Renal pelvis (tissue), 4 donors: Measurements from ENCODE around the gene KRT17. TPM values are rescaled to one million over a fixed set of nuclear protein-coding genes. Genes with fewer than 3 reads are reported as not detected.
"Not testable (repeated sequence)": the region's sequence is repeated elsewhere in the genome, so short reads cannot be mapped to it uniquely, and the experiment has no call there.

ENCODE experiments used
- DNase-seq: peaks from one replicate; pipeline ENCODE4 v3.0.0-alpha.2; 2013
- polyA plus RNA-seq, 3 donors: library from polyadenylated mRNA; unstranded; fragments of 120-200 nt; gene quantifications; one replicate each; pipeline ENCODE4 v1.2.1, GENCODE V29; 2013; ENCODE audit not compliant: insufficient read length in 3 of 3

Gene KRT17
- polyA plus RNA-seq, 3 donors: 1.6 to 4.8 (median 2.0) TPM

DNA sequence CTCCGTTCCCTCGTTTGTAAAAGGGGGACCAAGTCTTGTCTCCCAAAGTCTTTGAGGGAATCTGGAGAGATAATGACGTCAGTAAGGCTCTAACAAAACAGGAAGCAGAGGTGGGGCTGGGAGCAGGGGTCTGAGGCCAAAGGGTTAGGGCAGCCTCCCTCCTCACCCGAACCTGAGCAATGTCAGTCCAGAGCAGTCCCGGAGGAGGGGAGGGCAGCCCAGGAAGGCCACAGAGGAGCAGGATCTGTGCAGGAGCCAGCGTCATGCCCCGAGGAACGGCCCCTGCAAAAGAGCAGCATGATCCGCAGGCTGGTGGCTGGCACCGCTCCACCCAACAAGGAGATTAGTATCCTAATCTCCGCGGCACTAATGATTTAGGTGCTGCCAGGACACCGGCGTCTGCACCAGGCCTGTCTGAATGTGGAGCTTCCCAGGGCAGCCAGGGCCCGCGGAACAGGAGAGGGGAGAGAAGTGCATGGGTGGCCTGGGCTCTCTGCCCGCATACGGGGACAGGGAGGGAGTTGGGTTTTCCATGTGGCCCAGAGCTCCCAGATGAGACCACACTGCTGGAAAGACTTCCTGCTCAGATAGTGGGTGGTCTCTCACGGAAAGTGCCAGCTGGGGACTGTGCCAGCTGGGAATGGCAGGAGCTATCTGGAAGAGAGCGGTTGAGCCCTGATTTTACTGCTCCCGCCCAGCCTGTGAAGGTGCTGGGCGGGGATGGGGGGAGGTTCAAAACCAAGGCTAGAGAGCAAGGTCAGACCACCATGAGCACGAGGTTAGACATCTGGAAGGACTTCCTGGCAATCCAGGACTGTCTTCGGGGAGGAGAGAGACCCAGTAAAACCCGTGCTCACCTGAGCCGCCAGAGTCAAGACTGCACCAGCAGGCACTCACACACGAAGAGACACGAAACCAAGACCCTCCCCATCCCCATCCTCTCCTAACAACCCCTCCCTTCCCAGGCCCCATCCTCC, 11.0 kb upstream of the KRT17 start:
- no peak for DNase-seq

DNA sequence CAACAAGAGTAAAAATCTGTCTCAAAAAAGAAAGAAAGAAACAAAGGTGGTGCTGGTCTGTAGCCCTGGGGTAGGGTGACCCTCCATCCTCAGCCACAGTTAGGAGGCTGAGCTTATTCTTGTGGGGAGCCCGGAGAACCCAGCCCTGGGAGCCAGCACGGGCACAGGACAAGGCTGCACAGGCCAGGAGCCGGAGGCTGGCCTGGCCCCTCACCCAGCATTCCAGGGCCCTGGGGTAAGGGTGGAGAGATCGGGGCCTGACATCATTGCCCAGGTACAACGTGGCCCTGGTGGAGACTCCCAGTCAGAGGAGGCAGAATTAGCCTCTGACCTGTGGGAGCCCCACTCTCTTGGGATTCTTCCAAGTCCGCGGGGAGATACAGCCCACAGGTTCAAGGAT, 10.3 kb upstream of the KRT17 start:
- DNase-seq: no peak

DNA sequence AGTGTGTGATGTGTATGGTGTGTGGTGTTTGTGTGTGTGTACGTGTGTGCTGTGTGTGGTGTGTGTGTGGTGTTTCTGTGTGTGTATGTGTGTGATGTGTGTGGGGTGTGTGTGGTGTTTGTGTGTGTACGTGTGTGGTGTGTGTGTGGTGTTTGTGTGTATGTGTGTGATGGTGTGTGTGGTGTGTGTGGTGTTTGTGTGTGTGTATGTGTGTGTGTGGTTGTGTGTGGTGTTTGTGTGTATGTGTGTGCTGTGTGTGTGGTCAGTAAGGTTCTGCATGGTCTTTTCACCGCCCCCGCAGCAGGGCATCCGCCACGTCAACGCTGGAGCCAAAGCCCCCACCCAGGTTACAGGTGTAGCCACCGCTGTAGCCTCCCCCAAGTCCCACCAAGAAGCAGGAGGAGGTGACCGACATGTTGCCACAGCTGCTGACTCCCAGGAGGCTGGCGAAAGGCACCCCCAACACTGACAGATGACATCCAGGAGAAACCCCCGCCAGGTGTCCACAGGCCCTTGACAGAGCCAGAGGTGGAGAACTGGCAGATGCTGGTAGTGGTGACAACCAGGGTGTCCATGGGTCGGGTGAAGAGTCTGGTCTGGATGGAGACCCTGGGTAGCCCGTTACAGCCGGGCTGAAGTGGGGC, 9.3 kb upstream of the KRT17 start:
- DNase-seq: no peak

DNA sequence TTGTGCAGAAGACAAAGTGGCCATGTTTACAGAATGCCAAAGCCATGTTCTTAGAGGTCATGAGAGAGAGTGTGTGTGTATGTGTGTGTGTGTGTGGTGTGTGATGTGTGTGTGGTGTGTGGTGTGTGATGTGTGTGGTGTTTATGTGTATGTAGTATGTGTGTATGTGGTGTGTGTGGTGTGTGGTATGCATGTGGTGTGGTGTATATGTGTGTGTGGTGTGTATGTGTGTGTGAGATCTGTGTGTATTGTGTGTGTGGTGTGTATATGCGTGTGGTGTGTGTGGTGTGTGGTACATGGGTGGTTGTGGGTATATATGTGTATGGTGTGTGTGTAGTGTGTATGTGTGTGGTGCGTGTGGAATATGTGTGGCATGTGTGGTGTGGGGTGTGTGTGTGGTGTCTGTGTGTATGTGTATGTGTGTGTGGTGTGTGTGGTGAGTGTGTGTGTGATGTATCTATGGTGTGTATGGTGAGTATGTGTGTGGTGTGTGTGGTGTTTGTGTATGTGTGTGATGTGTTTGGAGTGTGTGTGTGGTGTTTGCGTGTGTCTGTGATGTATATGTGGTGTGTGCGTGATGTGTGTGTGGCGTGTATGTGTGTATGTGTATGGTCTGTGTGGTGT, 8.2 kb upstream of the KRT17 start:
- DNase-seq: no peak

DNA sequence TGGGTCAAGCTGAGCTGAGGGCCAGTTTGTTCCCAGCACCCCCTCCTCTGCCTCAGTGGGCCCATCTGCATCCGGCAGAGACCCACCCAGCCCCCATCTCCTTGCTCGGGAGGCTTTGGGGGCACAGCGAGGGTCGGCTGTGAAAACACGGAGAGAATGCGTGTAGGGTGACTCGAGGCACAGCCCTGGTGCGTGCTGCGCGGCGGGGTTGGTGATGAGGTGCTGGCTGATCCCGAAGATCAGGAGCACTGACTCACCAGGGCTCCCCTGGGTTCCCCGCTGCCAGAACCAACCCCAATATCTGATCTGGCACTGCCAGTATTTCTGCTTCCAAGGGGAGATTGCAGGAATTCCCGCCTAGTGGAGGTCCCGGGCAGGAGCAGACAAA, 7.5 kb upstream of the KRT17 start:
- DNase-seq: no peak

DNA sequence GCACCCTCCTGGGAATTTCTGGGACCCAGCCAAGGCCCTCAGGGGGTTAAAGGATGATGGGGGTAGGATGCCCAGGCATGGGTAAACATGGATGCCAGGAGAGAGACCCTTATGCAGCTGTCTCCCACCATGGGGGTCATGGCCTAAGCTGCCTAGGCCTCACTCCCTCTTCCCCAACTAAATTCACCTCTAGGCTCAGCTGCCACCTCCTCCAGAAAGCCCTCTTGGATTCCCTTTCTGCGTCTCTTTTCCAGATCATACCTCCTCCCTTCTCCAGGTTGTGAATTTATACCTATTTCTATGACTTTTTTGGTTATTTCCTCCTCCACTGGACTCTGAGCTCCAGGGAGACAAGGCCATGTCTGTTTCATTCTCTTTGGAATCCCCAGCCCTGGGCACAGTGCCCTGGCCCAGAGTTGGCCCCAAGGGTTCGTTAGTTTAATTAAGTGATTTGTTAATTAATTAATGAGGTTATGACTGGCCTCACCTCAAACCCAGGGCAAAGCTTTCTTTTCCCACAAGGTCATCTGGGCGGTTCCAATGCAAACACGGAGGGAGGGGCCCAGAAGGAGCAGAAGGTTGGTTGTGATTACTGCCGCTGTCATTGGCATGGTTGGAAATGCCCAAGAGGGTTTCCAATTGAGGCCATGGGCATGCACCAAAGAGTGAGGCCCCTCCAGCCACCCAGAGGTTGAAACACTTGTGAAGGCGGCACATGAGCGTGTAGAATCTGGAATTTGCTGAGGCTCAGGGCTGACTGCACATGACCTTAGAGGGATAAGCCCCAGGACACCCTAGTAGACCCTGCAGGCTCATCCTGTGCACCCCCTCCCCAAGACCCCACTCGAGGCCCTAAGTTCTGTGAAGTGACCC, 6.9 kb upstream of the KRT17 start:
- DNase-seq: no peak

DNA sequence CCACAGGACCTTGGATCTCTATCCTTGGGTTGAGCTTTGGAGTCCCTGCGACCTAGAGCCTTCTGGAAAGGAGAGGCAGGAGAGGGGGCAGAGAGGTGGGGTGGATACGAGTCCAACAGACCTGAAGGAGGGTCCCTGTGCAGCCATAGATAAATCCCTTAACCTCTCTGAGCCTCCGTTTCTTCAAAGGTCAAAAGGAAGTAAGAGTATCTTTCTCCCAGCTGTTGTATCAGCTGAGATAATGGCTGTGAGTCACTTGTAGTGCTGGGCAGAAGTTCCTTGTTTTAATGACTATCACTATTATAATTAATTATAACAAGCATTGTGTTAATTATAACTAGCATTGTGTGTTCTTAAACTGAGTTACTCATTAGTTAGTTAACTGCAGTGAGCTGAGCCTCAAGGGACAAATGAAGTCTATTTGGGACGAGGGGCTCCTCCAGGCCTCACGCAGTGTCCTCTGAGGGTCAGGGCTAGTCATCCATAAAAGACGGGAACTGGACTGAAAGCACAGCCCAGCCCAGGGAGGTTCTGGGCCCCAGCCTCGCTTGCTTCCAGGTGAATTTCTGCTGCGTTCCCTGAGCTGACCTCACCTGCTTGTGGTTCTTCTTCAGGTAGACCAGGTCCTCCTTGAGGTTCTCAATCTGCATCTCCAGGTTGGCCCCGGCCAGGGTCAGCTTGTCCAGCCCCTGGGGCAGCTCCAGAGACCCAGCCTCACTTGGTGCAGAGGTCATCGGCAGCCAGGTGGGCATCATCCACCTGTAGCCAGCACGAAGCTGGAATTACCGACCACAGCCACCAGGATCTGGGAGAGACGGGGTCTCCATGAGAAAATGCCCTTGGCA, 5.7 kb upstream of the KRT17 start:
- no peak for DNase-seq

DNA sequence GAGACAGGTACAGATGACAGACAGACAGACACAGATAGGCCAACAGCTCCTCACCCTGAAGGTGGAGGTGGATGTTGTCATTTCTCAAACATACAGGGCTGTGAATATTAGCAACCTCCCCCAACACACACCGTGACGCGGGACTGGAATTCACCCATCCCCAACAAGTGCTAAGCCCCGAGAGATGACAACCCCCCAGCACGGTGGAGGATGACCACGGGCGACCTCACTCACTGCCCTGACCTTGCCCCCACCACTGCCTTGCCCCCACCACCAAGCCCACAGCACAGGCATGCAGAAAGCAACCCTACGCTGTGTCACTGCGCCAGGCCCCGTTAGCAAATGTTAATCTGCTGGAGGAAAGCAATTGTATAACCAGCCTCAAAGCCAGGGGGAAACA, 4.9 kb upstream of the KRT17 start:
- no peak for DNase-seq

DNA sequence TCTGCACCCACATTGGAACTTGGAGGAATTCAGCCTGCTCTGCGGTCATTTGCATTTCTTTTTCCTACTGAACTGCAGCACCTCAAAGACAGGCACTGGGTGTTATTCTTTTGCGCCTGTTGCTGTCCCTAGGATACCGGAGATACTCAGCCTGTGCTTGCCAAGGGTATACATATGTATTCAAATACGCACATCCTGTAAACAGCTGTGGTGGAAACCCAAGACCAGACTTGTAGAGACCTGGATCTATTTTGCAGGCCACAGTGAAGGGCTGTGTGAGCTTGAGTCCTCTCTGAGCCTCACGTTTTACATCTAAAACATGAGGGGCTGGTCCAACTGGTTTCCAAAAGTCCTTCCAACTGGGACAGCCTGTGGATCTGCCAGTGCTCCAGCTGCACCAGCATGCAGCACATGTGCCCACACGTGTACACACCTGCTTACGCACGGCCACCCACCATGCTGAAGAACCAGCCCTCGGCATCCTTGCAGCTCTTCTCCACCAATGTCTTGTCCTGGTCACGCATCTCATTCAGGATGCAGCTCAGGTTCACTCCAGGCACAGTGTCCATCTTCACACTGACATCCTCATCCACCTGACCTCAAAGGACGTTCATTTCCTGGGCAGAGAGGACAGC, 4.4 kb upstream of the KRT17 start:
- not testable (repeated sequence) for DNase-seq

DNA sequence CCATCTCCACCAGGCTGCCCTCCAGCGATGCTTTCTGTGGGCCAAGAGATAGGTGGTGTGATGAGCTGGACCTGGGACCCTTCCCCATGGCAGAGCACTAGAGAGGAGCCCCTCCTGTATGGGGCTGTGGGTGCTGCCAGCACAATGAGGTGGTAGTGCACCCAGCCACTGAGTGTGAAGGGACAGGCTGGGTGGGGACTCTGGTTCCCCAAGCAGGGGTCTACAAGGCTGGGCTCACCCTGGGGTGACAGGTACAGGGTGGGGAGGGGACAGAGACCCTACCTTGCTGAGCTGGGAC, 3.6 kb upstream of the KRT17 start:
- DNase-seq: not testable (repeated sequence)

DNA sequence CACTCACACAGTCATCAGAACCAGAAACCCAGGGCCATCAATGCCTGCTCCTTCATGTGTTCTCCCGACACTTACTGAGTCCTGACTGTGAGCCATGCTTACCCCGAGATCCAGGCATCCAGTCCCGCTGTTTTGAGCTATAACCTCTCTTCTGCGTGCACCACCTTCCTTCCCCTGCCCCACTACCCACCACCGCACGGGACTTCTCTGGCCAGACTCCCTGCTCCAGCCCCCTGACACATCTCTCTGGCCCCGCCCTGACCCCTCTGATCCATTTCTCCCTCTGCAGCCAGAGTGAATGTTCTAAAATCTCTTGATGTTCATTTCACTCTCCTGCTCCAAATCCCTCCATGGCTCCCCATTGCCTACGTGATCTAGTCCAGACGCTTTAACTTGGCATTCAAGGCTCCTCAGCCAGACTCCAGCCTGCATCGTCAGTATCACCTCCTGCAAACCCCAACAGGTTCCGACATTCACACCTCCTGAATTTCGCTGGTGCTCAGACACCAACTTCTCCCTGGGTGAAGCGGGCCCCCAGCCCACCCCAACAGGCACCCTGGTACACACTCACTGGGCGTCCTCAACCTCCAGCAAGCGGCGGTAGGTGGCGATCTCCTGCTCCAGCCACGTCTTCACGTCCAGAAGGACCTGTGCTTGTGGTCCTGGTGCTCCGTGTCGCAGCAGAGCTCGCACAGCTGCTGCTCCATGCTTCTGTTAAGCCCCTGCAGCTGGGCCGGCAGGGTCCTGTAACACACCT, 3.1 kb upstream of the KRT17 start:
- no peak for DNase-seq

DNA sequence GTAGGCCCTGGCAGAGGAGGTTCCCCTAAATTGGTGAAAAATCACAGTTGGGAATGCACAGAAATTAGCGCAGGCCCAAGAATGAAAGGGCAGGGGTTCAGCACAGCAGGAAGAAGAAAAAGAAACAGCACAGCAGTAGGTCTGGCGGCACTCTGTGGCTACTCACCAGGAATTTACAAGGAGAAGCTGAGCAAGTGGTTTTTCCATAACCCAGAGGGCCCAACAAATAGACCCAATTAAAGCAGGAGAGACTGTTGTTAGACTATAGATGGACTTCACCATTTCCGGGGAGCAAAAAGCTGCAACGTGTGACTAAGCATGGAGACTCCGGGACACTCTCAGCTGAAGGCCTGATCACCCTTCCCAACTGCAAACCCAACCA, 2.5 kb upstream of the KRT17 start:
- DNase-seq: not testable (repeated sequence)

DNA sequence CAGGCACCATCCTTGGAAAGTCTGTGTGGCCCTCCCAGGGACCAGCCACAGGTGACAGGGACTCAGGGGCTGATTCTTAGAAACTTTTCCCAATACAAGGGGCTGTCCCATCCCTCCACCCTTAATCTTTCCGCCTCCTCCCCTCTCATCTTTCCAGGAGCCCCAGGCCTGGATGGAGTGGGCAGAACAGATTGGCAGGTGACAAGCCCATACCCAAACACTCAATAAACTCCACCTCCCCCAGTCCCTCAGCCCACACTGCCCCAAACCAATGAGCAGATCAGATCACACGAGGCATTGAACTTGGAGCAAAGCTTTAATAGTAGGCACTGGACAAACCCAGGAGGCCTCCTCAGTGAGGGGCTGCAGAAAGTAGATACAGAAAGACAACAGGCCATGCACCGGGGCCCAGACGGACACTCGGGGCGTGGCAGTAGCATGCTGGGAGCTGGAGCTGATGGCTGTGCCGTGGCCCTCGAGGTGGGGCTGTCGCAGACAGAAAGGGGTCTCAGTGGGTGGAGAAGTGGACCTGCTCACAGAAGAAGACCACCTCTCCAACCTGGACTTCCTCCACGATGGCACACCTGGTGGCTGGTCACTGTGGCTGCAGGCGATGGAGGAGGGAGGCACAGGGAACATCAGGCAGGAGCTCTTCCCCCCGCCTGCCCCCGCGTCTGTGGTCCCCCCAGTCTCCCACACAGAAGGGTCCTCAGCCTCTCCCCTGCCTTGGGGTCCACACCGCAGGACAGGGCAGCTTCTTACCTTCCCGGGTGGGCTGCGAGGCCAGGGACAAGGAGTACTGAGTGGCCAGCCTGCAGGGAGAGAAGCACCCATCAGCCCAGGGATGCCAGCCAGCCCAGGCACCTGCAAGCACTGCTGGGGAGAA, 1.9 kb upstream of the KRT17 start:
- not testable (repeated sequence) for DNase-seq

DNA sequence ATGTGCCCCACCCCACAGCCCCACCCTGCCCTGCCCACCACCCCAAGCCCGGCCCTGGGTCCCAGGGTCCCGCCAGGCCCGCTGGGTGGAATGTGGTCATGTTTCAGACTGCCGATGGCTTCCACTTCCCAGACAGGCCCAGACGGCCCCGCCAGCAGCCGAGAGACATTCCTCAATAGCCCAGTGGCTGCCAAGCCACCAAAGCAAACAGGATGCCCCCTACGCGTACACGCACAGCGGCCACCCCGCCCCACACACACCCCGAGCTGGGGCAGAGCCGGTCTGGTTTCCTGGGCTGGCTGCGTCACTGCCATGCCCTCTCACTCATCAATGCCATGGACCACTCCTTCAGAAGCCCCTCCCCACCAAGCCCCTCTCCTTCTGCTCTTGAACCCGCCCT, 1.2 kb upstream of the KRT17 start:
- DNase-seq: no peak

DNA sequence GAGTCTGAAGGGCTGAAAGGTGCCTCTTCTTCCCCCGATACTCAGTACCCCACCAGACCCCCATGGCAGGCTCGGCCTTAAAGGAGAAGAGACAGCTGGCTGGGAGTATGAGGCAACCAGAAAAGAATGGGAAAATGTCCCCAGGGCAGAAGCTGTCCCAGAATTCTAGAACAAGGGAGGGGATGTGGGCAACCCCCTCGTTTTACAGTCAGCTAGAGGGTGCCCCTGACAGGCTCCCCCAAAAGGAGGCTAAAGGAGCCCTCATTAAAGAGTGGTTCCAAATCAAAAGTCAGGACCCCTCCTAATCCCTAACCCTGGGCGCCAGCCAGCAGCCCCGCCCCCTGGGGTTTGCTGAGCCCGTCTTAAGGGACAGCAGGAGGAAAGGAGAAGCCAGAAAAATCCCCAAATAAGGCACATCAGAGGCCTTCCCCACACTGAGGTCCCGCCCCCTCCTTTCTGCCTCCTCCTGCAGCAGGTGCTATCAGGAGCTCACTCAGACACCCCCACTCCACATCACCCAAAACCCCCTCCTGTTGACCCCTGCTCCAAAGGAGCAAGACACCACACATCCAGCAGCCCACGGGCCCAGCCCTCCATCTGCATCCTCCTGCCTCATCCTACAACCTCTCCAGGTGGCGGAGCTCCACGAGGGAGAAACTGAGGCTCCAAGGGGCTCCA, 1.1 kb downstream of the KRT17 start:
- DNase-seq: not testable (repeated sequence)

DNA sequence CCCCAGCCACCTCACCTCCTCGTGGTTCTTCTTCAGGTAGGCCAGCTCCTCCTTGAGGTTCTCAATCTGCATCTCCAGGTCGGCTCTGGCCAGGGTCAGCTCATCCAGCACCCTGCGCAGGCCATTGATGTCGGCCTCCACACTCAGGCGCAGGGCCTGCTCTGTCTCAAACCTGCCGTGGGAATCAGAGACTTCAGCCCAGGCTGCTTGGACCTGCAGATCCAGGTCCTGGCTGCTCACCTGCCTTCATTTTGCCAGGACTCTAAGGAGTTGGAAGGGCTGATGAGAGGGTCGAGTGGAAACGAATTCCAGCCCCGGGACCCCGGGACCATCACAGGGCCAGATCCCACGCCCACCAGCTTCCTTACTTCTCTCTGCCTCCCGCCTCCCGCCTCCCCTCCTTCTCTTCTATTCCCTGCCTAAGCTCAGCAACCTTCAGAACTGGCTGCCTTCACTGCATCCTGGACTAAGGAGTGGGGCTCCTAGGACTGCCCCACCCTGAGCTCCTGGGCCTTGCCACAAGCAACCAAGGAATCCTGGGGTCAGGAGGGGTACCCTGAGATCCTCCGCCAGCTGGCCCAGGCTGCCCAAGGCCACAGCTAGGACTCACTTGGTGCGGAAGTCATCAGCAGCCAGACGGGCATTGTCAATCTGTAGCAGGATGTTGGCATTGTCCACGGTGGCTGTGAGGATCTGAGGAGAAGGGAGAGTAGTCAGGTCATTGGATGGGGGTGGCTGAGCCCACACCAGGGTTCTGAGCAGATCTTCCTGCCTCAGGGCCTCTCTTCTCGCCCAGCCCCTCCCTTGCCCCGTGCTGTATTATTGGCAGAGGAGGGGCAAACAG, 1.8 kb downstream of the KRT17 start:
- not testable (repeated sequence) for DNase-seq

DNA sequence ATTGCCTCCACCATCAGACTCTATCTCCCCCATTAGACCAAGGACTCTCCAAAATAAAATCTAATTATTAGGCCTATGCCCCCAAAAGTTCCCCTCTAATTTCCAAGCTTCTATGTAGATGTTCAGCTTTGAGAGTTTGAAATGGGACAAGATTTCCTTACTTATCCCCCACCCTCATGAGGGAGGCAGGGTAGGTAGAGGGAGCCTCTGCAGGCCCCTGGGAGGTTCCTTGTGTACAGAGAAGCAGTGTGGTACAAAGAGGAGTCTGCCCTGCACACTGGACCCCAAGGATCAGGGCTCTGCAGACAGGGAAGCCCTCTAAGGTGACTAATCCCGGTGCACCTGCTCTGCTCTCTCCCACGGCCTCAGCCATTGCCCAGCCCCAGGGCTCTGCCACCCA, 2.5 kb downstream of the KRT17 start:
- DNase-seq: no peak
